Rectal smooth muscle tissue (tissue), 1 donor: ENCODE measurements around the gene MTHFD1.

Experiments
- H3K27ac ChIP-seq: one replicate; pipeline ENCODE4 v1.7.0; 2013; ENCODE audit warnings: low read depth, low read length, inconsistent platforms
- H3K27me3 ChIP-seq: one replicate; pipeline ENCODE4 v1.7.0; 2013; ENCODE audit warnings: low read length; ENCODE audit not compliant: control insufficient read depth, insufficient read depth
- H3K36me3 ChIP-seq: one replicate; pipeline ENCODE4 v1.7.0; 2013; ENCODE audit warnings: low read length; ENCODE audit not compliant: control insufficient read depth, insufficient read depth
- H3K4me1 ChIP-seq: one replicate; pipeline ENCODE4 v1.7.0; 2013; ENCODE audit warnings: low read length; ENCODE audit not compliant: control insufficient read depth, insufficient read depth
- H3K4me3 ChIP-seq: one replicate; pipeline ENCODE4 v1.7.0; 2013; ENCODE audit warnings: low read length
- H3K9ac ChIP-seq: one replicate; pipeline ENCODE4 v1.7.0; 2013; ENCODE audit warnings: low read length

The MTHFD1 gene

DNA sequence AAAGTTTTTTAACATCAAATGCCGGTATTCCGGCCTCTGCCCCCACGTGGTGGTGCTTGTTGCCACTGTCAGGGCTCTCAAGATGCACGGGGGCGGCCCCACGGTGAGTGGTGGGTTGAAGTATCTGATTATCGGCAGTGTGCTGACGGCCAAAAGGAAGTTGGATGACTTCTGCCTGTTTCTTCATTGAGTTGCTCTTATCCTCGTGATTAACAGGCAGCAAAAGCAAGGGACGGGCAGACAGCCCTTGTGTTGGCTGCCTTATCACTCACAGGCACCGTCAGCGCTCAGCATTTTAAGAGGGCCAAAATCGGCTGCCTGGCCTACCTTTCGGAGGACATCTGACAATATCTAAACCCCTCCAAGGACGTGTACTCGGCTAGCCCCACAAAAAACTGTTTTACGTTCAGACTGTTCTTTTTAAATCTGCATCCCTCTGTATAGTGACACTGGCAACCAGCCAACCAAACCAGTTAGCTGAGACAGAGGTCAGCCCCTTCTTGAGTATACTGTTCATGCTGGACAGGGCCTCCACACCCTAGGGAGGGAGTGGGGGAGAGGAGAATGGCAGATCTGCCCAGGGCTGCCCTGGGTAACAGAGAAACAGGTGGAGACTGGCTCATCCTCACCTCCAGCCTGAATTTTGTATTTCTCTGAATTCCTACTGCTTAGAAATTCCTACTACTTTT is 54.3 kb downstream of the MTHFD1 start:
- Histone ChIP-seq H3K4me1 (no peaks in the 10 kb centered on the region), H3K4me3 (no peak overlapping the region), H3K9ac (no peak overlapping the region), H3K27me3 (no peaks in the 10 kb centered on the region), H3K27ac (no peak overlapping the region), H3K36me3 (peaks cover 13% of the 10 kb centered on the region)

GRCh38 chr14:64444140-64444539 is 56.0 kb downstream of the MTHFD1 start:
- Histone ChIP-seq H3K27ac (no peak overlapping the region), H3K36me3 (peaks cover 11% of the 10 kb centered on the region)

GRCh38 chr14:64444984-64445845 is 57.1 kb downstream of the MTHFD1 start:
- Histone ChIP-seq H3K36me3 (peaks cover 14% of the 10 kb centered on the region), H3K4me3 (no peak overlapping the region), H3K9ac (no peak overlapping the region), H3K4me1 (no peaks in the 10 kb centered on the region), H3K27ac (peak overlapping the region; percentile 70), H3K27me3 (no peaks in the 10 kb centered on the region)

More at GRCh38 chr14:64444140-64444539, 56.0 kb downstream of the MTHFD1 start:
- no peak overlapping the region for H3K9ac ChIP-seq
- H3K4me1 ChIP-seq: no peaks in the 10 kb centered on the region
- H3K4me3 ChIP-seq: no peak overlapping the region
- no peaks in the 10 kb centered on the region for H3K27me3 ChIP-seq

- Histone ChIP-seq H3K4me3 (no peak overlapping the region), H3K27me3 (no peaks in the 10 kb centered on the region), H3K36me3 (peaks cover 8% of the 10 kb centered on the region), H3K4me1 (no peaks in the 10 kb centered on the region), H3K27ac (no peak overlapping the region), H3K9ac (no peak overlapping the region)
These were observed 59.9 kb downstream of the MTHFD1 start for GRCh38 chr14:64447876-64448670.

GRCh38 chr14:64450255-64450654 is 62.1 kb downstream of the MTHFD1 start:
- Histone ChIP-seq H3K9ac (no peak overlapping the region), H3K4me3 (no peak overlapping the region), H3K36me3 (peaks cover 16% of the 10 kb centered on the region), H3K4me1 (no peaks in the 10 kb centered on the region), H3K27ac (no peak overlapping the region), H3K27me3 (no peaks in the 10 kb centered on the region)

DNA sequence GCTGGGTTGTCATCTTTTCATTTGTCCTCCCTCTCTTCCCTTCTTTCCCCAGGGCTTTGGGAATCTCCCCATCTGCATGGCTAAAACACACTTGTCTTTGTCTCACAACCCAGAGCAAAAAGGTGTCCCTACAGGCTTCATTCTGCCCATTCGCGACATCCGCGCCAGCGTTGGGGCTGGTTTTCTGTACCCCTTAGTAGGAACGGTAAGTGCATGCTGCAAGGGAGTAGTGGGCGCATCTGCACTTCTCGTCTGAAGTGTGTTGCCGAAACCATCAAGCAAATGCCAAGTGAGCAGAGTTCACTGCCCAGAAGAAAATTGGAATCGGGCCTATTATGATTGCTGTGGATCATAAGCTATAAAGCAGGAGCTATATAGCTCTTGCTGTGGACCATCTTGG is 66.5 kb downstream of the MTHFD1 start:
- H3K4me1 ChIP-seq: no peaks in the 10 kb centered on the region
- peaks cover 16% of the 10 kb centered on the region for H3K36me3 ChIP-seq
- no peak overlapping the region for H3K9ac ChIP-seq
- no peak overlapping the region for H3K27ac ChIP-seq
- no peak overlapping the region for H3K4me3 ChIP-seq
- H3K27me3 ChIP-seq: no peaks in the 10 kb centered on the region

DNA sequence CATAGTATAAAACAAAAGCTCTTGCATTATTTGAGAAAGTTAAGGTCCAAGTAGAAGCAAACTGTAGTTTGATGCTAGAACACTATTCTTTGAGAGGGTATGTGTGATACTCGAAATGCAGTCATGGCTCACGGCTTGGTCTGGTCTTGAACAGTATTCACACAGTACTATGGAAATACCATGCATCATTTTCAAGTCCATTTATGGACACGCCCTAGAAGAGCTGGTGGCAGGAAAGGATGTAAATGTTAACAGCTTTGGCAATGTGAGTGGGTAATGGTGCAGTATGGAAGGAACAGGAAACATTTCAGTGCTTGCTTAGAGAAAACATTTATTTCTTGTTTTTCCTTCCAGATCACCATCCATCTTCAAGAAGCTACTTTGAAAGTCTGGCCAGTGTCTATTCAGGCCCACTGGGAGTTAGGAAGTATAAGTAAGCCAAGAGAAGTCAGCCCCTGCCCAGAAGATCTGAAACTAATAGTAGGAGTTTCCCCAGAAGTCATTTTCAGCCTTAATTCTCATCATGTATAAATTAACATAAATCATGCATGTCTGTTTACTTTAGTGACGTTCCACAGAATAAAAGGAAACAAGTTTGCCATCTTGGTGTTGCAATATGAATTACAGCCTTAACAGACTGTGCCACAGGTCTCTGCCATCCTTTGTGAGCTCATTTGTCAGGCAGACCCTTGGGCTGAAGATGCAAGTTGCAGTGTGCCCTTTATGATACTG is 71.4 kb downstream of the MTHFD1 start:
- Histone ChIP-seq H3K4me3 (no peak overlapping the region), H3K27me3 (no peaks in the 10 kb centered on the region), H3K36me3 (peaks cover 3% of the 10 kb centered on the region), H3K4me1 (peaks cover under 1% of the 10 kb centered on the region), H3K27ac (no peak overlapping the region), H3K9ac (no peak overlapping the region)

DNA sequence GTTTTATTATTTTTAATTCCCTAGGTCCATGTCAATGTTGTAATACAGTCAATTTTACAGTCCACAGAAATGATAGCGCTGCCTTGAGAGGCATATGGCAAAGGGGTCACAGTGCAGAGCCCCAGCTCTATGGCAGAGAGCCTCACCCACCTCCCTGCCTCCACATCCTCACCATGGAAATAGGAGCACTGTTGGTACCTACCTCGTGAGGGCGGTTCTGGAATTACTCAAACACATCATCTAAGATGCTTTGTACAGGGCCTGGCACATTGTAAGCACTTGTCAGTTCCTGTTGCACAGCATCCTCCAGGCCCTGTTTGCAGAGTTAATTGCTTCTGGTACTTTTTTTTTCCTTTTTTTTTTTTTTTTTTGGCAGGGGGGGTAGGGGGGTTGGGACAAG is 73.1 kb downstream of the MTHFD1 start:
- no peak overlapping the region for H3K9ac ChIP-seq
- no peaks in the 10 kb centered on the region for H3K27me3 ChIP-seq
- H3K36me3 ChIP-seq: no peaks in the 10 kb centered on the region
- no peak overlapping the region for H3K4me3 ChIP-seq
- no peak overlapping the region for H3K27ac ChIP-seq
- H3K4me1 ChIP-seq: peaks cover 4% of the 10 kb centered on the region

DNA sequence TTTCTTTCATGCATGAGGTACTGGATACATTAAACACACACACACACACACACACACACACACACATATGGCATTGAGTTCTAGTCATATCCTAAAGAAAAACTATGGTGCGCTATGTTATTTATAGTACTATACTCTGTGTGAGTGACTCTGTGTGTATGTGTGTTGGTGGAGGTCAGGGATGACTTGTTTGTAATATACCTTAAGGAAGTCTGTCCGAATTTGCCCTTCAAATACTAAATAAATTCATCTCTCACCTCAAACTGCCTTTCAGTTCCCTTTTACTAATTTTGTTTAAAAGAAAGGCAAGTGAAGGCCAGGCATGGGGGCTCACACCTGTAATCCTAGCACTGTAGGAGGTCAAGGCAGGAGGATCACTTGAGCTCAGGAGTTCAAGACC is 75.0 kb downstream of the MTHFD1 start:
- H3K4me3 ChIP-seq: no peak overlapping the region
- H3K27ac ChIP-seq: no peak overlapping the region
- no peaks in the 10 kb centered on the region for H3K27me3 ChIP-seq
- H3K9ac ChIP-seq: no peak overlapping the region
- H3K36me3 ChIP-seq: no peaks in the 10 kb centered on the region
- H3K4me1 ChIP-seq: peaks cover 4% of the 10 kb centered on the region

DNA sequence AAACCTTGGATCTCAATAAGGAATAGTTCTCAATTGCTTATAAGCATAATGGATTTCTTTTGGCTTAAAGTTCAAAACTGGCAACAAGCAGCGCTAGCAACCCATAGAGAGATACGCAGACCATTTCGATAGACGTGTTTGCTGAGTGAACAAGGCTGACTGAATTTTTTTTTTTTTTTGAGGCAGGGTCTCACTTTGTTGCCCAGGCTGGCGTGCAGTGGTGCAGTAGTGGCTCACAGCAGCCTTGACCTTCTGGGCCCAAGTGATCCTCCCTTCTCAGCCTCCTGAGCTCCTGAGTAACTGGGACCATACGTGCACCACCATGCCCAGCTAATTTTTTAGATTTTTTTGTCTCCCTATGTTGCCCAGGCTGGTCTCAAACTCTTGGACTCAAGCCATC is 75.7 kb downstream of the MTHFD1 start:
- Histone ChIP-seq H3K27me3 (no peaks in the 10 kb centered on the region), H3K27ac (no peak overlapping the region), H3K4me1 (peaks cover 4% of the 10 kb centered on the region), H3K4me3 (no peak overlapping the region), H3K9ac (no peak overlapping the region), H3K36me3 (no peaks in the 10 kb centered on the region)

GRCh38 chr14:64464651-64465050 is 76.5 kb downstream of the MTHFD1 start:
- Histone ChIP-seq H3K9ac (no peak overlapping the region), H3K27ac (no peak overlapping the region)

More at GRCh38 chr14:64464651-64465050, 76.5 kb downstream of the MTHFD1 start:
- H3K4me3 ChIP-seq: peak overlapping the region; percentile 87
- no peaks in the 10 kb centered on the region for H3K27me3 ChIP-seq
- H3K4me1 ChIP-seq: peaks cover 4% of the 10 kb centered on the region
- no peaks in the 10 kb centered on the region for H3K36me3 ChIP-seq
